H1 (cell line): ENCODE measurements around the gene ANKS1A. TPM values are rescaled to one million over a fixed set of nuclear protein-coding genes. Genes with fewer than 3 reads are reported as not detected.

Source experiments
- BCL11A ChIP-seq, 2 experiments: IDR thresholded peaks; one replicate each; pipeline ENCODE4 v1.6.1; 2011; ENCODE audit warnings: low read depth in 2 of 2, low read length in 2 of 2, mild to moderate bottlenecking in 2 of 2
- RXRA ChIP-seq: IDR thresholded peaks from 2 replicates; pipeline ENCODE4 v1.6.1; 2011; ENCODE audit warnings: low read depth, mild to moderate bottlenecking, low read length, moderate library complexity; ENCODE audit not compliant: insufficient read depth
- SRF ChIP-seq: IDR thresholded peaks from 2 replicates; pipeline ENCODE4 v1.6.1; 2011; ENCODE audit warnings: mild to moderate bottlenecking, low read depth, low read length, moderate library complexity
- ZNF274 ChIP-seq: IDR thresholded peaks from 2 replicates; pipeline ENCODE4 v1.7.0; 2012; ENCODE audit warnings: low read length, borderline replicate concordance; ENCODE audit errors: extremely low read depth
- polyA plus RNA-seq, 7 experiments: library from polyadenylated mRNA; depleted of rRNA in 3 of 7; stranded (reverse) in 5 of 7; unstranded in 2 of 7; fragments of >200 nt in 5 of 7; fragments of 200-250 nt in 2 of 7; gene quantifications; 1 replicate in 5 of 7; 2 replicates in 1 of 7; 4 replicates in 1 of 7; pipeline versions ENCODE4 v1.2.1 to v1.2.3, GENCODE V29; 2011 to 2013; ENCODE audit warnings: missing spikeins in 2 of 7, mixed read lengths in 2 of 7
- total RNA-seq: library from RNA; stranded (reverse); fragmentation: NEBNext Ultra II Directional; extraction: Animal tissue kit (Norgen Biotek cat#: 25700); gene quantifications from 2 replicates; pipeline ENCODE4 v1.2.1, GENCODE V29; 2021

Gene ANKS1A
- total and polyA plus RNA-seq, 2 of the 8 experiments (the other 6 are each of a cell fraction or from before 2014, with no cell fraction given) = 9.8 to 30.9 TPM

- TF ChIP-seq RXRA = no peak
- no peak for TF ChIP-seq BCL11A (IDR thresholded peaks at IDR 0.05; ENCODE audit: low read depth in 2 of 2, low read length in 2 of 2)
- TF ChIP-seq SRF = no peak
- TF ChIP-seq ZNF274 = no peak
Observed at GRCh38 chr6:35043381-35044130, 154.5 kb downstream of the ANKS1A start (continued).
